Right lobe of liver (tissue), 4 donors: ENCODE results near the gene DNAH17.

ENCODE experiments used
- POLR2A ChIP-seq: fragments of 450-650 bp; IDR thresholded peaks from one replicate; pipeline ENCODE4 v1.6.1; 2017; ENCODE audit warnings: antibody characterized with exemption, mild to moderate bottlenecking
- TF ChIP-seq, protein P1 (sequence below), 4 donors: fragments of 200-600 bp in 3 of 4; fragments of 450-650 bp in 1 of 4; IDR thresholded peaks; one replicate each; pipeline versions ENCODE4 v1.5.1 to v1.8.0; 2016 to 2022; ENCODE audit warnings: antibody characterized with exemption in 4 of 4, mild to moderate bottlenecking in 2 of 4
- donor health status: DM: no; HTN: no; CAD: no.
- donor health status: DM: no; HTN: no; CAD: no.
- donor health status: DM: no; HTN: yes; CAD: no.

DNA sequence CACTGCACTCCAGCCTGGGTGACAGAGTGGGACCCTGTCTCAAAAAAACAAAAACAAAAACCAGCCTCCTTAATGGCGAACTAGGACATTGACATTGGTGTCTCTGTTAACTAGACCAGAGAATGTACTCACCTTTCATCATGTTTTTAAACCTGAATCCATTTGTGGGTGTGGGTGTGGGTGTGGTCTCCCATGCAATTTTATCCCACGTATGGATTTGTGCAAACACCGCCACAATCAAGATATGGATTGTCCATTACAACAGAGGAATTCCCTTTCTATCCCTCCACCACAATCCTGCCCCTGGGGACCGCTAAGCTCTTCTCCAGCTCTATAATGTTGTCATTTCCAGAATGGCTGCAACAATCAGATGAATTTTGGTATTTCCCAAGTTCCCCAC, 49.9 kb downstream of the DNAH17 start:
- no peak for TF ChIP-seq POLR2A
- TF ChIP-seq, protein P1, sequence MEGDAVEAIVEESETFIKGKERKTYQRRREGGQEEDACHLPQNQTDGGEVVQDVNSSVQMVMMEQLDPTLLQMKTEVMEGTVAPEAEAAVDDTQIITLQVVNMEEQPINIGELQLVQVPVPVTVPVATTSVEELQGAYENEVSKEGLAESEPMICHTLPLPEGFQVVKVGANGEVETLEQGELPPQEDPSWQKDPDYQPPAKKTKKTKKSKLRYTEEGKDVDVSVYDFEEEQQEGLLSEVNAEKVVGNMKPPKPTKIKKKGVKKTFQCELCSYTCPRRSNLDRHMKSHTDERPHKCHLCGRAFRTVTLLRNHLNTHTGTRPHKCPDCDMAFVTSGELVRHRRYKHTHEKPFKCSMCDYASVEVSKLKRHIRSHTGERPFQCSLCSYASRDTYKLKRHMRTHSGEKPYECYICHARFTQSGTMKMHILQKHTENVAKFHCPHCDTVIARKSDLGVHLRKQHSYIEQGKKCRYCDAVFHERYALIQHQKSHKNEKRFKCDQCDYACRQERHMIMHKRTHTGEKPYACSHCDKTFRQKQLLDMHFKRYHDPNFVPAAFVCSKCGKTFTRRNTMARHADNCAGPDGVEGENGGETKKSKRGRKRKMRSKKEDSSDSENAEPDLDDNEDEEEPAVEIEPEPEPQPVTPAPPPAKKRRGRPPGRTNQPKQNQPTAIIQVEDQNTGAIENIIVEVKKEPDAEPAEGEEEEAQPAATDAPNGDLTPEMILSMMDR (IDR thresholded peaks at IDR 0.05) = no peak
